GM19455 (cell line): ENCODE data around the gene CEP131.

Source experiments
- ATAC-seq: cut with Tn5 transposase; IDR thresholded peaks from one replicate; pipeline ENCODE4 v1.9.1; 2021; ENCODE audit not compliant: unreplicated experiment

CEP131 gene

DNA sequence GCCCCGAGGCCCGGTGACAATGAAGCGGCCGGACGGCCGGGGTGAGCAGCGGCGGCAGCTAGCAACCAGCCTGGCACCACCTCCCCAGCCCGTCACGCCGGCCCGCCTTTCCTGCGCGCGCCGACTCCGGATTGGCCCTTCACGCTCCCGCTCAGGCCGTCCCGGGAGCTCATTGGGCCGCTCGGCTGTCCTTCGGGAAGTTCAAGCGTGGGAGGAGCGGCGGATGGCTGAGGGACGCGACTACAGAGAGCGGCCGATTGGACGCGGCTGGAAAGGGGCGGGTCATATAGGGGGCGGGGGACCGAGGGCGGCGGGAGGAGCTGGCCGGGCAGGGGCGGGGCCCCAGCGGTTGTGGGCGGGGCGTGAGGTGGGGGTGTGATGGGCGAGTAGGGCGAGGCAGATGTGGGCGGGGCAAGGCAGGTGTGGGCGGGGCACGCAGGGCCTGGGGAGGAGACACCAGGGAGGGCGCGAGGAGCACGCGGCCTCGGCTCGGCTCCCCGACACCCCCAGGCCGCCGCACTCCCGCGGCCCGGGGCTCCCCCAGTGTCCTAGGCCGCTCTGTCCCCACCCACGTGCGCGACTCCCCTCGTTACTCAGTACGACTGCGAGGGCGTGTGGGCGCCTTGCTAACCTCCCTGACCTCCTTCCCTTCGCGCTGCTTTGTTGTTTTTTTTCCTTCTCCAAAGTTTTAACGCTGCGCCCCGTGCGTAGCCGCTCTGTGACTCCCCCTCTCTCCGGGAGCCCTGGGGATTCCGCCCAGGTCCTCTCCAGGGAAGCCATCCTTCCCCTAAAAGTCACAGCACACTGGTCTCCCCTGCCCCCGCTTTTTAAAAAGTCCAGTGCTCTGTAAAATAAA lies at the start of gene CEP131:
TSS of gene CEP131 (minus strand) at position 60 of the 856 bp plus-strand sequence. CDS start 2,909 bp downstream, outside the sequence.
- peak; percentile 88 for ATAC-seq

GRCh38 chr17:81271226-81271625 lies 48.5 kb upstream of the CEP131 start:
- no peak for ATAC-seq

DNA sequence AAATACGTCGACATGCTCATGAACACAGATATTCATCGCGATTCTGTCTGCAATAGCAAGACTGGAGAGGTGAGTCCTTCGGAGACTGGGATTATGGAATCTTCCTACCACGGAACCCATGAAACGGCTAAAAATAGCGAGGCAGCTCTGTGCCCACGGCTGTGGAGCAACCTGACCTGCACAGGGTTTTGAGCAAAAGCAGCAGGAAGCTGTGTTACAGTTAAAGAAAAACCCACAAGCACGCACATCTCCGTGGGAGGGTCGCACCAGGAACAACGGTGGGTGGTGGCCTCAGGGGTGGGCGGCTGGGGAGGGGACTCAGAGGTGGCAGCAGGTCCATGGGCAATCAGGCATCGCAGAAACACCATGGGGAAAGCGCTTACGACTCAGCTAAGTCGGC lies 47.5 kb upstream of the CEP131 start:
- ATAC-seq = no peak

DNA sequence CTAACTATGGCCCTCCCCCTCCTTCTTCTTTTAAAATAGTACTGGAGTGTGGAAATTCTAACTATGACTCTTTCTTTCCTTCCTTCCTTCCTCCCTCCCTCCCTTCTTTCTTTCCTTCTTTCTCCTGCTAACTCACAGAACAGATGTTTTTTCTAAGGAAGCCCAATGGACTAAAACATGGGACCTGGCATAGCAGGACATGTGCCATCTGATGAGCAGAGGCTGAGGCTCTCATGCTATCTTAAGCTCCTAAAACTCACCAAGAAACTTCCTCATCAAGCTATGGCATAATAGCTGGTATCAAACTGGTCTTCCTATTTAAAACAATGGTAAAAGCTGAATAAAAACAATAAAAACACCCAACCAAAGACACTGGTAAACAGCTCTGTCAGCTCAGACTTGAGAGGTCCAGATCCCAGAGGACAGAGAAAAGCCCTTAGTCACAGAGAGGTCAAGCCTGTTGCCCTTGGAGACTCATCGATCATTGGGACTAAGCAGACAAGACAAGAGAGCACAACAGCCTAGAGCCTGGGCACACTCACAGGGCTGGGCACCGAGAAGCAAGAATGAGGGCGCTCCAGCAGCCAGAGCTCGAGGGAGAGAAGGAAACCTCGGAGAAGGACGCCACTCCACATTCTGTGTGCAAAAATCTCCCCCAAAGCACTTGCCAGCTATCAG lies 44.8 kb upstream of the CEP131 start:
- no peak for ATAC-seq

- no peak for ATAC-seq
Observed at GRCh38 chr17:81265576-81265975, 42.8 kb upstream of the CEP131 start.

- no peak for ATAC-seq
Observed at GRCh38 chr17:81264640-81265039, 41.9 kb upstream of the CEP131 start.

DNA sequence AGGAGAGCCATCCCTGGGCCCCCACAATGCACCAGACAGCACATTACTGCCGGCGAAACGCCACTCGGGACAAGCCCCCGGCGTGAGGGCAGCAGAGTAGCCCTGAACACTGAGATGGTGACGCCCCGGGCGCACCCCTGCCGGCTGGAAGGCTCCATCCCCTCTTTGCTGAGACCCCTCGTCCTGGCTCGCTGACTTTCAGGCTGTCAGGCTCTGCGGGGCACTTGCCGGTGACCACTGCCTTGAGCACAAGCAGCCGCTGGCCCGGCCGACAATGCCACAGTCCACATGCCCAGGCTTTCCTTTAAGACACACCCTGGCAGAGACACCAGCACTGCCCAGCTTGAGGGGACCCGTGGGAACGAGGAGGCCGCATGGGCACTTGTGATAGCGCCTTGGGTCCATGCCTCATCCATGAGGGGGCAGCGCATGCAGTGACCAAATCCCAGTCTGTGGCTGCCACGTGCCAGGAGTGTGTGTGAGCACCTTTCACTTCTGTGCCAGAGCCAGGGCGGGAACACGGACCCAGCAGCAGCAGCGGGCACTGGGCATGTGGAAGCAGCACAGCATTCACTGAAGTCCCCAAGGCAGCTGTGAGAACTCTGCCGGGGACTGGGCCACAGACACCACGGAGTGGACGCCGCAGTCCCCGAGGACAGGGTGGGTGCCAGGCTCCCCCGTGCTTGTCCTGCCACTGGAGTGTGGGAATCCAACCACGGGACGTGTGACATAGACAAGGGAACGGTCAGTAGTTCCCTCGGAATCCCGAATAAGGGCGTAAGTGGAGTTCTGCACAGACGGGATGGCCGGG lies 40.8 kb upstream of the CEP131 start:
- ATAC-seq = no peak

DNA sequence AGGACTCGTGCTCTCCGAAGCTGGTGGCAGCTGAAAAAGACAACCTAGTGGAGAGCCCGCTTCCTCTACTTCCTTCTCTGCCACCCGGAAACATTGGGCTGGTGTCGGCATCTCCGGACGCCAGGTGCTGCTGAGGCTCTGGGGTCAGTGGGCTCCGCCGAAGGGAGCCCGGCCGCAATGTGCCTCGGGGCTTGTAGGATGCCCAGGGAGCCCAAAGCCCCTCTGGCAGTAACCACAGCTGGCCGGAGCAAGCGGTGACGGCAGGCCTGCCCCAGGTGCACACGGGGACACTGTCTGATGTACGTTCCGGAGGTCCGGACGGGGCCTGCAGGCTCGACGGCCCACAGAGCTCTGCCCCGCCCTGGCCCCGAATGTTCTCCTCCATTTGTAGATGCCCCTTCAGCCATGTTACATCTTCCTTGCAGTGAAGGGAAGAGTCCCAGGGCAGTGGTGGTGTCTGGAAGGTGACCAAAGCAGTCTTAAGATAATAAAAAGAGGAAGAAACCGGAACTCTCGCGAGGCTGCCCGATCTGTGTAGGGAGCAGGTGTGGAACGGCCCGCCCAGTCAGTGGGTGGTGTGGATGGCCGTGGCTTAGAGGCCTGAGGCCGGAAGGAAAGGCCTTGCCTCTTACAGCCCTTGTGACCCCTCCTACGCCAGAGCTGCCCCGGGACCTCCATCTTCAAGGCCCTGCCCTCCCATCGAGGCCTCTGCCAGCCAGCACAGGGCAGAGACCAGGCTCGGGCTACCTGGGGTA lies 39.0 kb upstream of the CEP131 start:
- ATAC-seq = no peak

GRCh38 chr17:81261096-81261495 lies 38.3 kb upstream of the CEP131 start:
- ATAC-seq = no peak

DNA sequence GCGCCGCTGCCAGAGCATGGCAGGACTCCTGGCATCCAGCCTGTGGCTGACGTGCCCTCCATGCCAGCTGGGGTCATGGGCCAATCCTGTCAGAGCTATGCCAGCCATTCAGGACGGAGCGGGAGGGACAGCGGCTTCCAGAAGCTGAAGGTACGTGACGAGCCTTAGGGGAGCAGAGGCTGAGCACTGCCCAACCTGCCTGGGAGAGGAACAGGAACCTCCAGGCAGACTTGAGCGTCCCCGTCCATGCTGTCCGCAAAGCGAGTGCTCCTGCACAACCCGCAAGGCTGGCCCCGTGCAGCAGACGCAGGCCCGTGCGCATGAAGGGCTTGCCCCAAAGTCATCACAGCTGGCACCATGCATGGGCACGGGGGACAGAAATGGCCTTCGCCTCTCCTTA lies 37.9 kb upstream of the CEP131 start:
- ATAC-seq = no peak

- no peak for ATAC-seq
Observed at GRCh38 chr17:81260171-81260570, 37.4 kb upstream of the CEP131 start.

GRCh38 chr17:81259058-81259605 lies 36.4 kb upstream of the CEP131 start:
- no peak for ATAC-seq

DNA sequence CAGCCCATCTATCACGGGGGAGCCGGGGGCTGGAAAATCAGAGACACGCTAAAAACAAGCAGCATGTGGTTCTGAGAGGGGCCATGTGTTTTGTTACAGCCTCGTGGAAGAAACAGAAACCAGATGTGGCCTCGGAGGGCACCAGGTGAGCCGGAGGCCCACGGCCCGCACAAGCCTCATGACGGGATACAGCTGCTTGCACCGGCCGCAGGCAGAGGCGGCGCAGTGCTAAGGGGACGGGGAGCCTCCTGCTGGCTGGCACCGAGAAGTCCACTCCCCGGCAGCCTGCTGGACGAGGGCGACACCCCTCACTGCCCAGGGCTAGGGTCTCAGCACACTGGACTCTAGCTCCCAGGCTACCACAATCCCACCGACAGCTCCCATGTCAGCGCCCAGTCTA lies 35.5 kb upstream of the CEP131 start:
- ATAC-seq = no peak

DNA sequence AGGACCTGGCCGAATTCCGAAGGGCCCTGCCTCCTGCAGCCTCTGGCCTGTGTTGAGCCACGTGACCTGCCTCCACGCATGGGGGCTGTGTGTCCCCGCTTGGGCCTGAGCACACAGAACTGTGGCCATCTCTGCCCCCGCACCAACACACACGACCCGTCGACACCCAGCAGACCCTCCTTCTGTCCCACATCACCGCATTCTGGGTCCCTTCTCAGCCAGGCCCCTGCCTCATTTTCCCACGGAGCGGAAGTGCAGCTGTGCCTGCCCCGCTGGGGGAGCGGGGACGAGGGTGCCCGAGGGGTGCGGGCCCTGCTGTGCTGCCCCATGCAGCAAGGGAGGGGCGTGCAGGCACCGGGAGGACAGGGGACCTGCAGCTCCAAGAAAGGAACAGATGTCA lies 34.8 kb upstream of the CEP131 start:
- ATAC-seq = no peak

DNA sequence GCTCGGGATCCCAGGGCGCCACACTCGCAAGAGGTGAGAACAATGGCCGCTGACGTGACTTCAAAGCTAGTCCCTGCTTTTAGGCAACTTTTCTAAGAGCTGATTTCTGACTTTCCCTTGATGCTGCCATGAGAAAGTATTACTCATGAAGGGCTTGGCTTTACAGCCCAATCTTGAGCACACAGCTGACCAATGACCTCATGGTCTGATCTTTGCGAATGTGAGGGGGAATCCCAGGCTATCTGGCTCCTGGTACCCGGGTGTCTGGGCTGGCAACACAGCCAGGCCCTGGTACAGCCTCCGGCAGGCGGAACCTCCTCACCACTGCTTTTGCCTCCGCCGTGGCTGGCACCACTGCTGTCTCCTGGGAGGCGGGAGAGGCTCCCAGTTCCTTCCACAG lies 33.9 kb upstream of the CEP131 start:
- no peak for ATAC-seq

DNA sequence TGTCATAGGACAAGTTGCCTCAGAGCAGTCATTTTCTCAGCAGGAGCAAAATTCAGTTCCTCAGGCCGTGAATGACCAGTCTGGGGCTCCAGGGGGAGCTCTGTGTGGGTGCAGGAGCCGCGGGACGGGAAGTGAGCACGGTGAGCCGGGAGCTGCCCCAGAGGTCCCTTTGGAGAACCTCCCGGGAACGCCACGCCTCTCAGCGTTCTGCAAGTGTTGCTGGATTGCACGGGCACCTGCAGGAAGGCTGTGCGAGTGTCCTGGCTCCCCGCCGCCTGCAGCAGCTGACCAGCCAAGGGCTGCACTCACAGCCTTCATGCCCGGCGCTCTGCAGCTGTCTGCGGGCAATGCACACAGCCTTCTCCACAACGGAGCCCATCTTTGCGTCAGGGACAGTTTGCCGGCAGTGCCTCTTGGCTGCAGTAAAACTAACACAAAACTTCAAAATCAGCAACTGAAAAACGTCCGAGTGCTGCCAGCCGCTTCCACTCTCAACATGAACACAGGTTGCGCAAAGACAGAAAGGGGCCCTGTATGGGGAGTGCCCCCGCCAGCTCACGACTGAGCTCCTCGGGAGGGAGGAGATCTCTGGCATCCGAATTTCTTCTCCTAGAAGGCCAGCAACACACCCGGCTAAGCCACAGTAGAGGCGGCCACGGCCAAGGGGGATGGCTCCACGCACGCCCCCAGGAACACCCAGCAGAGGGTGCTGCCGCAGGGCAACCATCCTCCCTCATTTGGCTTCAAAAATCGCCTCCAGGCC lies 32.4 kb upstream of the CEP131 start:
- no peak for ATAC-seq

DNA sequence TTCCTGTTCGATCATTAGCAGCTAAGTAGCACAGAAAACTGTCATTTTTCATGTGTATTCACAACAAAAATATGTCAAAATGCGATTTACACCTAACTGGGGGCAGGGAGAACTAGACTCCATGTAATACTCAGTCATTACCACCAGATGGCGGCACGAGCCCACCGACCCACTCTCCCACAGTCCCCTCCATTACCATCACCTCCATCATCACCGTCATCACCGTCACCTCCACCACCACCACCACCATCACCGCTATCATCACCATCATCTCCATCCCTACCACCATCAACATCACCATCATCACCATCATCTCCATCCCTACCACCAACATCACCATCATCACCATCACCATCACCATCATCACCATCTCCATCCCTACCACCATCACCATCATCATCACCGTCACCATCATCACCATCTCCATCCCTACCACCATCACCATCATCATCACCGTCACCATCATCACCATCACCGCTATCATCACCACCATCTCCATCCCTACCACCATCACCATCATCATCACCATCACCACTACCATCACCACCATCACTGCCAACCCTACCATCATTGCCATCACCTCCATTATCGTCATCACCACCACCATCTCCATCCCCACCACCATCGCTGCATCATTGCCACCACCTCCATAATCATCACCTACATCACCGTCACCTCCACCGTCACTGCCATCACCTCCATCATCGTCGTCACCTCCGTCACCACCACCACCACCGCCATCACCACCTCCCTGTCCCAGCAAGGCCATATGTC lies 30.8 kb upstream of the CEP131 start:
- no peak for ATAC-seq

- no peak for ATAC-seq
Observed at GRCh38 chr17:81252987-81253329, 30.2 kb upstream of the CEP131 start.

GRCh38 chr17:81252326-81252986 lies 29.7 kb upstream of the CEP131 start:
- ATAC-seq = no peak
